HG02610 (cell line): Measurements from ENCODE around the gene MACROH2A2.

Experiments
- ATAC-seq: cut with Tn5 transposase; IDR thresholded peaks from one replicate; pipeline ENCODE4 v1.9.1; 2021; ENCODE audit warnings: mild to moderate bottlenecking, moderate library complexity; ENCODE audit not compliant: unreplicated experiment

MACROH2A2 gene

GRCh38 chr10:70125918-70126552, 73.4 kb downstream of the MACROH2A2 start:
- no peak for ATAC-seq

DNA sequence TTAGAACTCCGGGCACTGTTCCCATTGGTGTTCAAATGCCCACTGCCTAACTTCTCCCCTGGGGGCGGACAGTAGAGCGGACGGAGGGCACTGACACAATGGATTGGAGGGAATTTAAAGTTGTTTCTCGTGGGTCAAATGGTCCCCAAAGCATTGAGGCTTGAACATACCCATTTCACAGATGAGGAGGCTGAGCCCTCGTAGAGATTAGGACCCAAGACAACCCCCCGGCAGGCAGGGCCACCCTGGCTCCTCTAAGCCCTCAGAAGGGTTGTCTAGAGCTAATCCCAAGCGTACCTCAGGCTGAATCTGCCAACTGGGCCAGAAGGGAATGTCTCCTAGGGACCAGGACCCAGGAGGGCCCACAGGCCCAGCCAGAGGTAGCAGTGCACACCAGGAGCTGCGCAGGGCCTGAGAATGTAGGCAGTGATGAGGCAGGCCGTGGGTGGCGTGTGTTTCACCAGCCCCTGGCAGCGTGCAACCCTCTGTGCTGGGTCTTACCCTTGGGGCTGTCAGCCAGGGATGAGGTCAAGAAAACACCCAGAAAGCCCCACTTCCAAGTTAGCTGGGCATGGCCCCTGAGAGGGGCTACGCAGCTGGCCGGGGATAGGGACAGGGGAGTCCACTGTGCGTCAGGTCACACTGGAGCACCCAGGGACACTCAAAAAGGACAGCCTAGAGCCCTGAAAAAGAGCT, 74.2 kb downstream of the MACROH2A2 start:
- no peak for ATAC-seq

- ATAC-seq = no peak
These were observed 78.4 kb downstream of the MACROH2A2 start for GRCh38 chr10:70130878-70131559.

DNA sequence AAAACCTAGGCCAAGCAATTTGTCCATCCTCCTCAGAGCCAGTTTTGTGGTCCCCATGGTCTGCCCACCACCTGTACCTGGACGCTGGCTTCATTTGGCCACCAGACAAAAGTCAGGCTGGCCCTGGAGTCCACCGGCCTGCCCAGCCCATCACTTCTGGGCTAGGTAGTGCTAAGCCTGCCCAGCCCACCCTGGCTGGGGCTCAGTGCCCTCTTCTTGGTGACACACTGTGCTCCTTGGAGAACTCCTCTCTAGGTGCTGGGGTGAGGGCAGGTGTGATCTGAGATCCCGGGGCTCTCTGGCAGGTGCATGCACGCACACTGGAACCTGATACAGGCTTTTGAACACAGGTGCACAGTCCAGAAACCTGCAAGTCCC, 78.9 kb downstream of the MACROH2A2 start:
- no peak for ATAC-seq

GRCh38 chr10:70132098-70133029, 79.7 kb downstream of the MACROH2A2 start, which contains the start of gene AIFM2:
AIFM2 (minus strand) TSS chr10:70132825; CDS start chr10:70124084, 8,741 bp downstream.
- ATAC-seq = peak; percentile 81

DNA sequence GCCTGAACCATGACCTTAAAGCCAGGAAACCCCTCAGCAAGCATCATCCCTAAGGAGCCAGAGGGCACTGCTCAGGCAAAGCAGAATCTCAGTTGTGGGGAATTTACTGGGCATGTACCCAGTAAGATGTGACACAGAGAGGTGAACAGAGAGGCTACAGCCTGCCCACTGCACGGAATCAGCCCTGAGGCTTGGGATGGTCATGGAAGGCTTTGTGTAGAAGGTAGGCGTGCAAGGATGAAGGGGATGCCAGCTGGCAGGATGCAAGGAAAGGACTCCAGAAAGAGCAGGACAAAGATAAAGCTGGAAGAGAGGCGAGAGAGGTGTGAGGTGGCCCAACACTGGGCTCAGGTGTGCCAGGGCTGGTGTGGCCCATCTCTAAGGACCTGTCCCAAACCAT, 82.4 kb downstream of the MACROH2A2 start:
- no peak for ATAC-seq

GRCh38 chr10:70135684-70136083, 83.0 kb downstream of the MACROH2A2 start:
- no peak for ATAC-seq

- no peak for ATAC-seq
These were observed 84.5 kb downstream of the MACROH2A2 start for GRCh38 chr10:70137135-70137534.

GRCh38 chr10:70137927-70138883, 85.6 kb downstream of the MACROH2A2 start:
- no peak for ATAC-seq

DNA sequence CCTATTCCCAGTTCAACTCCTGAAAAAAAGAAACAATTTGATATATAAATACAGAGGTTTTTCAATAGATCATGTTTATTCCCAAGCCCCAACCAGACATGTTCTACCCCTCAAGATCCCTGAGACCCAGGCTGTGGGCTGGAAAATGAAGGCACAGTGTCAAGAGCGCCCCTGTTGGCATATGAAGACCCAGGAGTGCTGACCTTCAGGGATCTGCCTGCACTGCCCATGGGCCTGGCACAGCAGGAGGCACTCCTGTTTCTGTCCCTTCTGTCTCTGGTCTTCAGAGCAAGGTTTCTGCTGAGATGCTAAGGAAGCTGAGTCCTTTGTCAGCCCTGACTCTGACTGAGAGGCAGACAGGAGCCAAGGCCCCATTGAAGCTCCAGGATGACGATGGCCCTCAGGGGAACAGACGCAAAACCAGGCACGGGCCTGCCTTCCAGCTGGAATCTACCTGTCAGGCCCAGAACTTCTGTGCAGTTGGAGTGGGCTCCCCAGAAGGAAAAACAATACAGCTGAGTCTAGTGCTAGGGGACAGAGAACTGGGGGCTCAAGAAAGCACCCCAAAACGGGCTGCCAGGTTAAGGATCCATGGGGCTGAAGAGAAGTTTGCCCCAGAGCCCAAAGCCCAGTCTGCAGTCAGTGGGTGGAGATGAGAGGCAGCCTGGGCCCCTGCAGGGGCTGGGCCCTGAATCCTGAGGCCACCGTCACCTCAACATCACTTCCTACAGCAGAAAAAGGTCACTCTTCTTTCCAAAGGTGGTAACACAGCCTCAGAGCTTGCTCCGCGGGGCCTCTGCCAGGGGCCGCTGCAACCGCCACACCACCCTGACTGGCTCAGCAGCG, 86.7 kb downstream of the MACROH2A2 start:
- no peak for ATAC-seq

DNA sequence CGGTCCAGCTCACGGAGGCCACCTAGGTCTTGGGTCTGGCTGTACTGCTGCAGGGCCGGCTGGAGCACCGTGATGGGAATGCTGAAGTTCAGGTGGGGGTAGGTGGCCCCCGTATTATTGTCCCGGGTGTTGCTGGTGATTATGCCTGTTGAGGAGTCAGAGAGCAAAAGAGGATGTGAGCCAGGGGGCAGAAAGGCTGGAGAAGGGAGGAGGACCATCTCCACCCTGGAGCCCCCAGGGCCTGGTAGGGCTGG, 87.3 kb downstream of the MACROH2A2 start:
- ATAC-seq = no peak

DNA sequence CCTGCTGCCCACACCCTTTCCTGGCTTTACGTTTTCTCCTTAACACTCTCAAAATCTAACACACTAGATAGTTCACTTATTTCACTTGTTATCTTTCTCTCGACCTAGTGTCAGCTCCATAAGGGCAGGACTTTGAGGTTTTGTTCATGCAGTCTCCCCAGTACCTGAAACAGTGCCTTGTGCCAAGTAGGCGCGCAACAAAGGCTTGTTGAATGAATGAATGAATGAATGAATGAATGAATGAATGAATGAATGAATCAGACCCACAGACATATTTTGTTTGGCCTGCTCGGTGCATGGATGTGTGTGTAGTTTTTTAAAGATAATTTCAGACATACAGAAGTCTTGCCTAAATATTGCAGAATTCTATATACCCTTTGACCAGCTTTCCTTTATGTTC, 87.7 kb downstream of the MACROH2A2 start:
- ATAC-seq = no peak

- ATAC-seq = no peak
These were observed 89.9 kb downstream of the MACROH2A2 start for GRCh38 chr10:70142555-70142954.

DNA sequence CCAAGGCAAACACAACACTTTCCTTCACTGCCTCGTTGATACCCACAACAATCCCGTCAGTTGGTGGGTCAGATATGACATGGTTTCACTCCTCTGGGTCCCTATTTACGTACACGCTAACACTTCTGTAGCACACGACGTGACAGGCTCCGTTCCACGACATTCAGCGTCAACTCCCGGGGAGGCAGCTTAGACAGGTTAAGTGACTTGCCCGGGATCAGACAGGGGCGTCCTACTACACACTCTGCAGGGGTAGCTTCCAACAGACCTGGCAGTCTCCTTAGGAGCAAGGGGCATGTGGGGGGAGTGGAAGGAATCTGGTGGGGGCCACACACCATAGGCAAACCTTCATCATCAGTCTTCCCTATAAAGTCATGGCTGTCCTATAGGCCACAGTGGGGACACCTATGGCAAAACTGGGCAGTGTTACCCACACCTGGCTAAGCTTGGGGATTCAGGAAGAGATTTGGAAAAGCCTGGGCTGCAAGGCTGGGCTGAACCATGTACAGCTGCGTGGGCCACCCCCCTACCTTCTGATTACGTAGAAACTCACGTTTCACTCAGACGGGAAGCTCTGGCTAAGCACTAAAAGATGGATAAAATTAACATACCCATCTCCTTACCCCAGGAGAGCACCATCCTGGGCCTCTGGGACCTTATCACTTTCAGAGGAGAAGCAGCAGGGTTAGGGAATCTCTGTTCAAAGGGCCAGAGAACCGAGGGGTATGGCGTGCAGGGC, 91.9 kb downstream of the MACROH2A2 start:
- no peak for ATAC-seq

- peak; percentile 10 for ATAC-seq
These were observed 92.6 kb downstream of the MACROH2A2 start for GRCh38 chr10:70145166-70145665.

DNA sequence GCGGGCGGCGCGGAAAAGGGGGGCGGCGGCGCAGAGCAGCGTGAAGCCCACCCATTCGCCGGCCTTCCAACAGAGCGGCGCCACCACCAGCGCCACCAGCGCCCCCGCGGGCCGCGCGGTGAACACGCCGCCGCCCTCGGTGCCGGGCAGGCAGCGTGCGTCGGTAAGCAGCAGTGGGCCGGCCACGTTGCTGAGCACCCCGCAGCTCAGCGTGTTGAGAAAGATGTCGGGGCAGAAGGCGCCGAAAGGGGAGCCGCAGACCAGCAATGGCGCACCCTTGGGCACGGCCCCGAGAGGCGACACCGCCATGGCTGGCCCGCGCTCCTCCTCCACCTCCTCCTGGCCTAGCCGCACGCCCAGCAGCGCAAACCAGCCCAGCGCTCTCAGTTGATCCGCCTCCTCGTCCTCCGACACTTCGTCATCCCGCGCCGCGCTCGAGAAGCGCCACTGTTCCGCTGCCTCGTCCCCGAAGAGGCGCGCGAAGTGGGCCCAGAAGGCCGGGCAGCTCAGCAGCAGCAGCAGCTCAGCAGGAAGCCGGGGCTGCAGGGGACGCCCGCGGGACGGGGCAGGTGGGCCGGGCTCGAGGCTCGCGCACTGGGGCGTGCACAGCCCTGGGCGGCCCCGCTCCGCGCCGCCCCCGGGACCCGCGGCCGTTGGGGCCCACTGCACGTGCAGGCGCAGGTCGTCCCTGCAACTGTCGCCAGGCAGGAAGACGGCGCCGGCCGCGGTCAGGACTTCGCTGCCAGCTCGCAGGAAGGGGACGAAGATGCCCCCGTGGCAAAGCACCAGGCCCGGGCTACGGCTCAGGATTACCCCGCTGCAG, 93.2 kb downstream of the MACROH2A2 start:
- ATAC-seq = peak; percentile 49

- ATAC-seq = peak; percentile 92
These were observed 94.0 kb downstream of the MACROH2A2 start, which contains the start of gene TYSND1 for GRCh38 chr10:70146489-70147258. TYSND1 (minus strand) TSS chr10:70146700; CDS start chr10:70146586, 114 bp downstream.
